ENCODE data around the gene GFOD1. TPM values are rescaled to one million over a fixed set of nuclear protein-coding genes. Genes with fewer than 3 reads are reported as not detected.

The GFOD1 gene
- total RNA-seq, 1 experiment from 2014 or later: 4.3 TPM

- no peak for DNase-seq (ENCODE audit: low read depth)
Observed at GRCh38 chr6:13319891-13320564, 167.4 kb downstream of the GFOD1 start.

GRCh38 chr6:13318821-13319220, 168.6 kb downstream of the GFOD1 start:
- no peak for DNase-seq (ENCODE audit: low read depth)

- no peak for DNase-seq (ENCODE audit: low read depth)
Observed at GRCh38 chr6:13315896-13316295, 171.5 kb downstream of the GFOD1 start.

- no peak for DNase-seq (ENCODE audit: low read depth)
Observed at GRCh38 chr6:13314806-13315205, 172.6 kb downstream of the GFOD1 start.

GRCh38 chr6:13311155-13311554, 176.2 kb downstream of the GFOD1 start:
- DNase-seq (ENCODE audit: low read depth): no peak

- no peak for DNase-seq (ENCODE audit: low read depth)
Observed at GRCh38 chr6:13308332-13308731, 179.1 kb downstream of the GFOD1 start.

Other genes with a start within 250 kb of the GFOD1 start
- gene TBC1D7, start 159.1 kb downstream of the GFOD1 start, total RNA-seq (2014; rRNA removed; shearing (Covaris generic)): 32.3 and 36.3 TPM in 2 replicates
- gene SIRT5, start 87.0 kb upstream of the GFOD1 start, total RNA-seq (2014; rRNA removed; shearing (Covaris generic)): 15.0 and 27.1 TPM in 2 replicates
- gene NOL7, start 127.7 kb upstream of the GFOD1 start, total RNA-seq (2014; rRNA removed; shearing (Covaris generic)): 160 and 168 TPM in 2 replicates
- gene RANBP9, start 224.2 kb upstream of the GFOD1 start, total RNA-seq (2014; rRNA removed; shearing (Covaris generic)): 45.7 and 67.4 TPM in 2 replicates

All from M059J (cell line).